Femur (tissue), 1 donor: ENCODE measurements around the gene OGA.
A peak's percentile ranks its signal among the peaks of the same experiment; 100 is the strongest.
"Not testable (repeated sequence)": the region's sequence is repeated elsewhere in the genome, so short reads cannot be mapped to it uniquely, and the experiment has no call there.

Experiments used
- DNase-seq: peaks from one replicate; pipeline ENCODE4 v3.0.0-alpha.2; 2017

Gene OGA

GRCh38 chr10:101793526-101793925 lies 24.7 kb downstream of the OGA start:
- DNase-seq, result no peak

- DNase-seq, result no peak
Measured at GRCh38 chr10:101789686-101790085, 28.6 kb downstream of the OGA start.

GRCh38 chr10:101789231-101789630 lies 29.0 kb downstream of the OGA start:
- not testable (repeated sequence) for DNase-seq

DNA sequence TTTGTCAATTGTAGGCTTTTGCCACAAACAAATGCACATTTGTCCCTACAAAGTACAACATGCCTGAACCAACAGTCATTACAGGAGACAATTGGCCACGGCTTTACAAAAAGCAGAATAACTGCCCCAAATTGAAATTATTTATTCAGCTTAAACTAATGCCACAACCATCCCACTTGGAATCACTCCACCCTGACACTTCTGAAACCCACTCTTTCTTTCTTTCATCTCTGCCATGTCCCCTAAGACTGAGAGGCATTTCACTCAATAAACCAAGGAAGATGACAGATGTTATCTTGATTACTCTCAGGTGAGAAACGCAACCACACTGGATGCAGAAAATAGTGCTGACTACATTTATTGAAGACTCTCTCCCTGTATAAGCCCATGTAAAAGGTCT lies 32.4 kb downstream of the OGA start:
- DNase-seq, result no peak

DNA sequence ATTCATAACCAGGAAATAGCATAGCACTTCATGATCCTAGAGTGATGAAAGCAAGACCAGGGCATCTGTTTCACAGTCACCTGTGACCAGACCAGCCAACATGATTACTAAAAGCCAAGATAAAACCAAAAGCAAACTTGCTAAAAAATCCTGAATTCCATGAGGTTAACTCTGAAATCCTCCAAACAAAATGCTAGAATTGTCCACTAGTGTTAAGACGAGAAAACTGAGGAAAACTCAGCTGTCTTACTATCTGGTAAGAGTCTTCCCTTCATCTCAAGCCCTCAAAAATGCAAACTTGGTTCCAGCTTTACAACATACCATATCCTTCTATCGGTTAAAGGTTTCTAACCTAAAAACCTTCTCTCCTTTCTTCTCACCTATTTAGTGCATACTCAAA lies 33.7 kb downstream of the OGA start:
- no peak for DNase-seq

- DNase-seq, result no peak
Measured at GRCh38 chr10:101783736-101784118, 34.5 kb downstream of the OGA start.

DNA sequence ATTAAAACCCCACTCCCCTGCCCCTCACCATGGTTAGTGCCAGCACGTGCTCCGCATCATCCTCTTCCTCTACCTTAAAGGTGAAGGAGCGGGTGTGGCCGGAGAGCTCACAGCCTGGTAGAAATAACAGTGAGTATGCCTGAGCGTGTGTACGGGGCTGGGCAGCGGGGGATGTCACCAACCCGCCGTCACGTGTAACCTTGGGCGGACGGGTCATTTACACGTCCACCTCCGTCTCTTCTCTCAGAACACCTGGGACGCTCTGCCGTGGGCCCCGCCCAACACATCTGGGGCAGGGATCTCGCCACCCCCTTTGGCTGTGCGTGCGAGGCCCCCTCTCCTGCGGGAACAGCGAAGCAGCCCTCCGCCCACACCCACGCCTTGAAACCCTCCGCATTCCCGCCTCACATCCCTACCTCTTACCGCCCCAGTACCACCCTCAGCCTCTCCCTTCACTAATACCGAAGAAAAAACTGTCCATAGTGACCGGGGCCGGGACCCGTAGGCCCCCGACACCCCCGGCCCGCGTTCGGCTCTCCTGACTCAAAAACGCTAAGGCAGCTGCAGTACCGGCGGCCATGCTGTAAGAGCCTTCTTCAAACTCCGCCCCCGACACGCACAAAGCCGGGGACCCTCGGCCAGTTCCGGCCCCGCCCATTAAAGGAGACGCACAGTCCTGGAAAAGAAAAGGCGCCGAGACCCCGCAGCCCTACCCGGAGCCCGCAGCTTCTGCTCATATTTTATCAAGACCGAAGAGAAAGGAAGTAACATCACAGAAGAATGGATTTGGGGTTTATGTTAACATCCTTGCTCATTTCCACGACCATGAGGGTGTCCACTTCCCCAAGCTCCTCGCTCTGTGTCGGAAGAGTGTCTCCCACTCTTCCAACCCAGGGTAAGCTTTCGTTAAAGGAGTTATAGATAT lies 35.2 kb downstream of the OGA start, which contains the start of gene NPM3:
Gene NPM3 (minus strand): TSS at position 636 of the 925 bp plus-strand sequence. CDS start 56 bp downstream, at position 580.
- DNase-seq, result peak; percentile 93

DNA sequence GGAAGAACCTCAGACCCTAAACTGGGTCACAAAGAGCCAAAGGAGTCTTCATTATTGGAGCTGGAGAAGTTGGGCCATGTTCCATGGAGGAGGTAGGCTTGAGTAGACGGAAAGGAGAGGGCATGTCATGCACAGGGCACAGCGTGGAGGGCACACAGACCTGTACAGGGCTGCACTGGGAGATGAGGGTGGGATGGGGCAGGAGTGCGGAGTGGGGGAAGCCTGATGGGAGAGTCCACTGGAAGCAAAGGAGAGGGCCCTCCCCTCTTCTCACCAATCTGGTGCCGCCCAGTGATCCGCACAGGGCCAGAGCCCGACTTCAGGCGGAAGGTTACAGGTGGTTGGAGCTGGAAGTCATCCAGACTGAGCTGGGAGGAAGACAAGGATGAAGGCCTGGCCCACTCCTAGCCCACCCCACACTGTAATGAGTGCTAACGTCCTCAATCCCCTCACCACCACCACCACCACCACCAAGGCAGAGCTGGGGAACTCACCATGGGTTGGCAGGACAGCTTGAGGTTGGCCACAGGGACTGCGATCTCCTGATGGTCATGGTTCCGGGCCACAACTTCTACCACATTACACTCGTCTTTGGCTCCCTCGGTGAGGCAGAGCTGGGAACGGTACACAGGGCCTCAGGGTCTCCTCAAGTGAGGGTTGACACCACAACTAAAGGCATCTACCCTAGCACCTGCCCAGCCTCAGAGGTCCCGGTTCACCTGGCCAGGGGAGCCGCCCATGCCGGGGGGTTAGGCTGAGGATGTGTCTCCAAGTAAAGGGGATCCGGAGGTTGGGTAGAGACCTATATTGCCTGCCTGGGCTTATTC lies 36.0 kb downstream of the OGA start:
- no peak for DNase-seq

DNA sequence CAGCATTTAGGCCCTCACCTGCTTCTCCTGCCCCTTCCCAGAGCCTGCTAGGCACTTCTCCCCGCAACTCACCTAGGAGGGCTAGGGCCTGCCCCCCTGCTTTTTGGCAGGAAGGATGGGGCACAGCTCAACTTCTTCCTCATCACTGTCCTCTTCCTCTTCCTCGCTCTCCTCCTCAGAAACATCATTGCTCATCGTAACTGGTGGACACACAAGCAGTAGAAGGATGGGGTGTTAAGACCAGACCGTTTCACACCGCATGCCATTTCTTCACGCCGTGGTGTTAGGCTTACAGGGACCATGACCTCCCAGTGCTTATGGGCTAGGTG lies 36.6 kb downstream of the OGA start:
- DNase-seq, result no peak

- peak; percentile 62 for DNase-seq
Measured at GRCh38 chr10:101780818-101781654, 37.2 kb downstream of the OGA start.

- DNase-seq, result no peak
Measured at GRCh38 chr10:101780187-101780817, 37.9 kb downstream of the OGA start.

GRCh38 chr10:101779544-101780186 lies 38.6 kb downstream of the OGA start:
- peak; percentile 78 for DNase-seq

DNA sequence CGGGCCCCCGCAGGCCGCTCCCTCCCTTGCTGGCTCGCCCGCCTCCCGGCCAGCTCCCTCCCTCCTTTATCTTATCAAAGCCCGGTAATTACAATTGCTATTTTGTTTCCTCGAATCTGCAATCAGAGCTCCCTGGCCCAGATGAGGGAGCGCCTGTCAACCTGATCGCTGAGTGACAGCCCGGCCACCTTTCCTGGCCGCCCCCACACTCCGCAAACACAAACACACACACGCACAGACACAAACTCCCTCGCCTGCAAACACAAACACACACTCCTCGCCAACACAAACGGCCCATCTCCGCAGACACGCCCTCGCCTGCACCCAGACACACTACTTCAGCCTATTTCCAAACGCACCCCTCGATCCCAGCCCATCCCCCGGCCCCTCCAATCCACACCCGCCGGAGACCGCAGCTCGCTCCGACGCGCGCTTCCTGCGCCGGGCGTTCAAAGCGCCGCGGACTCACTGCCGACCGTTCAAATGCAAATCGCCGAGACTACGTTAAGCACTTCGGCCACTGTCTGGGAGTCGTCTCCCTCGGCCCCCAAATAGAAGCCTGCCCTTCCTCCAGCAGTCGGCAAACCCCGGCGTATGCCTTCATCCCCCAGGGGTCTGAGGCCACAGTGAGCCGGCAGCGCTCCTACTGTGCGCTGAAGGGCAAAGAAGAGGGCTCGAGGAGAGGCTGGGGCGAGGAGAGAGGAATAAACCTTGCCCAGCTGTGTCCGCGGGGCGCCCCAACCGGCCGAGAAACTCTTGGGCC lies 39.3 kb downstream of the OGA start:
- DNase-seq, result no peak

DNA sequence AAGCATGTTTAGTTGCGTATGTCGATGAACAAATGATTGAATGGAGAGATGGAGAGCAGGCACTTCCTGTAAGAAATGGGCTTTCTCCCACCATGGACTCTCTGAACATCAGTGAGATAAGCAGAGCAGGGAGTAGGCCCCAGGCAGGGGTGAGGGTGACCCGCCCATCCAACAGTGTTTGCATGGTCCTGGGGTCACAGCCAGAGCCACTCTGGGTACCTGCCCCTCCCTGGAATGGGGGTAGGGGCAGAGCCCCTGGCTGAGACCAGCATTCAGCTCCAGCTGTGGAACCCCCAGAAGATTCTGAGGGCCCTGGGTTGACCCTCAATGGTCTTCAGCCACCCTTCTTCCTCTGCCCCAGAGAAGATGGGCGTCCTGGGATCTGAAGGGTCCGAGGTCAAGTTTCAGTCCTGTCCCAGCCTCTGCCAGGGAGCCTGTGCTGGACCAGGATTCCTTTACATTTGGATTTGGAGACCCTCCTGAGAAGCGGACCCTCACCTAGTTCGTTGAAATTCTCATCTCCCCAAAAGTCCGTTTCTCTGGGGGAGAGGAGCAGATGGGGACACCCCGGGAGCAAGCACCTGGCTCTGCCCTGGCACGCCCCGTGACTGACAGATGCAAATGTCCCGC lies 40.0 kb downstream of the OGA start:
- DNase-seq, result no peak

DNA sequence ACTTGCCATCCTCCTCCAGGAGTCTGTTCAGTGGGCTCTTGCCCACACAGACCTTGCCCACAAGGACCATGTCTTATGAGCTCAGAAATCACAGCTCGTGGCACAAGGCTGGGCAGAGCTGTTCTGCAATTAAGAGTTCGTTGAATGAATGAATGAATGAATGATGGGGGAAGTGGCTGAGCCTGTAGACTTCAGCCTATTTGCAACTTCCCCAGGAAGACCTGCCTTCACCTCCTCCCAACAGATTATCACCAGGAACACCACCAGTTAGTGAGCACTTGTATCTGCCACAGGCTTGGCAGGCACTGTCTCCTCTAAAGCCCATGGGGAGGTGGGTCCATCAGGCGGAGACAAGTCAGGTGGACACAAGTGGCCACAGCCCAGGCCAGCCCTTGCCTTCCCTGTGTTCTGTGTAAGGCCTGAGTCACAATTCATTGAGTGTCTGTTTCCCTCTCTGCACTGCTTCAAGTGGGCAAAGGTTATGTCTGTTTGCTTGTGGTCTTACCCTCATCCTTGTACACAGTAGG lies 40.6 kb downstream of the OGA start:
- no peak for DNase-seq

GRCh38 chr10:101776161-101776817 lies 42.0 kb downstream of the OGA start:
- no peak for DNase-seq

GRCh38 chr10:101775273-101776160 lies 42.7 kb downstream of the OGA start, which contains the start of gene FGF8:
TSS of gene FGF8 (minus strand) at chr10:101776114. CDS start at chr10:101775900, 214 bp downstream.
- no peak for DNase-seq

DNA sequence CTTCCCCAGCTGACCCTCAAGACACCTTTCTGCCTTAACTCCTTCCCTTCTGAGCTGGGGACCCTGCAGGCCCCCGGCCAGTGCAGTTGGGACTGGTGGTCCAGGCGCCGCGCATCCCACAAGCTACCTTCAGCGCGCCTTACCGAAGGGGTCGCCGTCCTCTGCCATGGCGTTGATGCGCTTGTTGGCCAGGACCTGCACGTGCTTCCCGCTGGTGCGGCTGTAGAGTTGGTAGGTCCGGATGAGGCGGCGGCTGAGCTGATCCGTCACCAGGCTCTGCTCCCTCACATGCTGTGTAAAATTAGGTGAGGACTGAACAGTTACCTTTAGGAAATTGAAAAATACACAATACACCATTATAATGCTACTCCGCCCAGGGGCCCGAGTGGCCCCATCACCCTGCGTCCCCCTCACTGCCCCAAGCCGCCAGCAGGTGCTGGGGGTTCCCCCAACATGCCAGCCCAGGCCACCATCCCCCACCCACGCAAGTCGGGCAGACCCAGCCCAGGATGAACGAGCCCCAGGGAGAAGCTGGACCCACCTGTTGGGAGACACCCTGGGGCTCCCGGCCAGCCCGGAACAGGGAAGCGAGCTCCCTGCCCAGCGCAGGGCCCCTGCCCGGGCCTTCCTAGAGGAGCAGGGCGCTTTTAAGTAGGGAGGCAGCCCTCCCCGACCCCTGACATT lies 43.5 kb downstream of the OGA start:
- DNase-seq, result no peak
